H1 (cell line): ENCODE results near the gene SLC2A10. TPM values are rescaled to one million over a fixed set of nuclear protein-coding genes. Genes with fewer than 3 reads are reported as not detected.

Source experiments
- polyA plus RNA-seq, 7 experiments: library from polyadenylated mRNA; depleted of rRNA in 3 of 7; stranded (reverse) in 5 of 7; unstranded in 2 of 7; fragments of >200 nt in 5 of 7; fragments of 200-250 nt in 2 of 7; gene quantifications; 1 replicate in 5 of 7; 2 replicates in 1 of 7; 4 replicates in 1 of 7; pipeline versions ENCODE4 v1.2.1 to v1.2.3, GENCODE V29; 2011 to 2013; ENCODE audit warnings: missing spikeins in 2 of 7, mixed read lengths in 2 of 7
- total RNA-seq: library from RNA; stranded (reverse); fragmentation: NEBNext Ultra II Directional; extraction: Animal tissue kit (Norgen Biotek cat#: 25700); gene quantifications from 2 replicates; pipeline ENCODE4 v1.2.1, GENCODE V29; 2021

Gene SLC2A10
- total and polyA plus RNA-seq, 2 of the 8 experiments (the other 6 are each of a cell fraction or from before 2014, with no cell fraction given), result 9.0 to 9.7 TPM

Other genes starting within 250 kb of the SLC2A10 start
- gene ZNF334, start 196.1 kb upstream of the SLC2A10 start, total RNA-seq, result 15.9 and 17.8 TPM in 2 replicates
- gene ZNF334, start 196.1 kb upstream of the SLC2A10 start, polyA plus RNA-seq (2011; rRNA removed), result 6.2 and 8.8 TPM in 2 replicates
- gene OCSTAMP, start 159.0 kb upstream of the SLC2A10 start, total RNA-seq, result 0.13 and 0.25 TPM in 2 replicates
- gene OCSTAMP, start 159.0 kb upstream of the SLC2A10 start, polyA plus RNA-seq (2011; rRNA removed), result 0.09 and 0.14 TPM in 2 replicates
- 9.4 and 9.8 TPM in 2 replicates for gene SLC13A3, start 58.2 kb upstream of the SLC2A10 start, total RNA-seq
- gene SLC13A3, start 58.2 kb upstream of the SLC2A10 start, polyA plus RNA-seq (2011; rRNA removed), result 12.6 and 15.4 TPM in 2 replicates
- gene TP53RK, start 20.2 kb upstream of the SLC2A10 start, total RNA-seq, result 16.3 TPM in 2 replicates
- gene TP53RK, start 20.2 kb upstream of the SLC2A10 start, polyA plus RNA-seq (2011; rRNA removed), result 8.5 and 8.7 TPM in 2 replicates
- 1.6 and 1.7 TPM in 2 replicates for gene EYA2, start 185.2 kb downstream of the SLC2A10 start, total RNA-seq
- gene EYA2, start 185.2 kb downstream of the SLC2A10 start, polyA plus RNA-seq (2011; rRNA removed), result 1.6 and 2.0 TPM in 2 replicates